Measurements from ENCODE around the gene KRTAP5-8.

DNA sequence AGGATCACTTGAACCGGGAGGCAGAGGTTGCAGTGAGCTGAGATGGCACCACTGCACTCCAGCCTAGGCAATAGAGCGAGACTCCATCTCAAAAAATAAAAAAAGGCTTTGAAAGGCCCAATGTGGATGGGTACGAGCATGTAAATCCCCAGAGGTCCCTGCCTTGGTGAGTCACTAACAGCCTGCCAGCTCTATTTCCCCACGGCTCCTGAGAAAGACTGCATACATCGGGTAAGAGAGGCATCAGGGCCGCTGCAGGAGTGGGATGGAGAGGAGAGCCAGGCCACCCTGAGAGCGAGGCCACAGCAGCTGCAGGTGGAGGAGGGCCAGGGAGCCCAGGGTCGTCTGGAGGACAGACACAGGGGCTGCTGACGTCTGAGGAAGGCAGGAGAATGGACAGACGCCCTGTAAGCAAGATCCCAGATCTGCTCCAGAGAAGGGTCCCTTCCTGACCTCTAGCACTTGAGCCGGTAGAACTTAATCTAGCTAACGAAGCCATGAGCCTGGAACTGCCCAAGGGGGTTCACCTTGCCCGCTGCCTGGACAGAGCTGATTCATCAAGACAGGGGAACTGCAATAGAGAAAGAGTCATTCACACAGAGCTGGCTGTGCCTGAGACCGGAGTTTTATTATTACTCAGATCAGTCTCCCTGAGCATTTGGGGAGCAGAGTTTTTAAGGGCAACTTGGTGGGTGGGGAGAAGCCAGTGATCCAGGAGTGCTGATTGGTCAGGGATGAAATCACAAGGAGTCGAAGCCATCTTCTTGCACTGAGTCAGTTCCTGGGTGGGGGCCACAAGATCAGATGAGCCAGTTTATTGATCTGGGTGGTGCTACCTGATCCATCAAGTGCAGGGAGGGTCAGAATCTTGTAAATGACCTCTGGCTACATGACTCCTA lies 5.3 kb downstream of the KRTAP5-8 start:
- no peak for TF ChIP-seq POLR2A (IDR thresholded peaks at IDR 0.05)
- TF ChIP-seq, protein P1, sequence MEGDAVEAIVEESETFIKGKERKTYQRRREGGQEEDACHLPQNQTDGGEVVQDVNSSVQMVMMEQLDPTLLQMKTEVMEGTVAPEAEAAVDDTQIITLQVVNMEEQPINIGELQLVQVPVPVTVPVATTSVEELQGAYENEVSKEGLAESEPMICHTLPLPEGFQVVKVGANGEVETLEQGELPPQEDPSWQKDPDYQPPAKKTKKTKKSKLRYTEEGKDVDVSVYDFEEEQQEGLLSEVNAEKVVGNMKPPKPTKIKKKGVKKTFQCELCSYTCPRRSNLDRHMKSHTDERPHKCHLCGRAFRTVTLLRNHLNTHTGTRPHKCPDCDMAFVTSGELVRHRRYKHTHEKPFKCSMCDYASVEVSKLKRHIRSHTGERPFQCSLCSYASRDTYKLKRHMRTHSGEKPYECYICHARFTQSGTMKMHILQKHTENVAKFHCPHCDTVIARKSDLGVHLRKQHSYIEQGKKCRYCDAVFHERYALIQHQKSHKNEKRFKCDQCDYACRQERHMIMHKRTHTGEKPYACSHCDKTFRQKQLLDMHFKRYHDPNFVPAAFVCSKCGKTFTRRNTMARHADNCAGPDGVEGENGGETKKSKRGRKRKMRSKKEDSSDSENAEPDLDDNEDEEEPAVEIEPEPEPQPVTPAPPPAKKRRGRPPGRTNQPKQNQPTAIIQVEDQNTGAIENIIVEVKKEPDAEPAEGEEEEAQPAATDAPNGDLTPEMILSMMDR (IDR thresholded peaks at IDR 0.05): no peak

Measured in right lobe of liver (tissue), 4 donors.